ENCODE data around the gene TPGS1. TPM values are rescaled to one million over a fixed set of nuclear protein-coding genes. Genes with fewer than 3 reads are reported as not detected.
A peak's percentile ranks its signal among the peaks of the same experiment; 100 is the strongest.

The TPGS1 gene
- 10.1 TPM for polyA plus RNA-seq (2013, experiment 1 of 2; ENCODE audit: insufficient read length)
- 12.4 TPM for polyA plus RNA-seq (2013, experiment 2 of 2; ENCODE audit: insufficient read length)

GRCh38 chr19:507286-508203 is at the start of gene TPGS1:
Gene TPGS1, plus strand, starts transcription at chr19:507497. Its CDS starts 10 bp downstream, at chr19:507507.
- DNase-seq = peak; percentile 68

- DNase-seq = no peak
Observed at GRCh38 chr19:457636-458035, 49.7 kb upstream of the TPGS1 start.

- no peak for DNase-seq
Observed at GRCh38 chr19:458091-459042, 48.9 kb upstream of the TPGS1 start.

GRCh38 chr19:459724-460511 is 47.4 kb upstream of the TPGS1 start:
- DNase-seq = no peak

GRCh38 chr19:460877-461720 is 46.2 kb upstream of the TPGS1 start, which contains the start of gene SHC2:
Gene SHC2, minus strand, starts transcription at chr19:461033. Its CDS starts 37 bp downstream, at chr19:460996.
- no peak for DNase-seq

GRCh38 chr19:461721-462551 is 45.4 kb upstream of the TPGS1 start:
- no peak for DNase-seq

- DNase-seq = no peak
Observed at GRCh38 chr19:463483-464207, 43.7 kb upstream of the TPGS1 start.

GRCh38 chr19:464208-464545 is 43.1 kb upstream of the TPGS1 start:
- DNase-seq = no peak

GRCh38 chr19:465056-465816 is 42.1 kb upstream of the TPGS1 start:
- DNase-seq = no peak

GRCh38 chr19:467554-467953 is 39.7 kb upstream of the TPGS1 start:
- DNase-seq = no peak

GRCh38 chr19:468587-469256 is 38.6 kb upstream of the TPGS1 start:
- no peak for DNase-seq

- DNase-seq = no peak
Observed at GRCh38 chr19:469833-470232, 37.5 kb upstream of the TPGS1 start.

- no peak for DNase-seq
Observed at GRCh38 chr19:470701-471100, 36.6 kb upstream of the TPGS1 start.

- DNase-seq = no peak
Observed at GRCh38 chr19:472005-472858, 35.1 kb upstream of the TPGS1 start.

- DNase-seq = no peak
Observed at GRCh38 chr19:474126-475078, 32.9 kb upstream of the TPGS1 start.

- DNase-seq = no peak
Observed at GRCh38 chr19:475360-475759, 31.9 kb upstream of the TPGS1 start.

Measured in fibroblast of skin of abdomen (primary cell).